Activated T-cell treated with anti-CD3 and anti-CD28 coated beads, Interleukin-2, amount 50 U/mL, for 24 hours (primary cell): ENCODE measurements around the gene NRXN3.
A peak's percentile ranks its signal among the peaks of the same experiment; 100 is the strongest.

ENCODE experiments used
- DNase-seq: peaks from one replicate; pipeline ENCODE4 v3.0.0-alpha.2; 2020
- H3K27ac Mint-ChIP-seq: 2 replicates; pipeline ENCODE4 v1.8.0; 2020; ENCODE audit warnings: mild to moderate bottlenecking, mixed read lengths
- H3K27me3 Mint-ChIP-seq: 2 replicates; pipeline ENCODE4 v1.8.0; 2020; ENCODE audit warnings: mixed read lengths
- H3K36me3 Mint-ChIP-seq: 2 replicates; pipeline ENCODE4 v1.8.0; 2020; ENCODE audit warnings: low read depth, mixed read lengths
- H3K4me1 Mint-ChIP-seq: 2 replicates; pipeline ENCODE4 v1.8.0; 2020; ENCODE audit warnings: low read depth, mixed read lengths
- H3K4me3 Mint-ChIP-seq: 2 replicates; pipeline ENCODE4 v1.8.0; 2020; ENCODE audit warnings: mild to moderate bottlenecking, moderate library complexity, mixed read lengths
- H3K9me3 Mint-ChIP-seq: 2 replicates; pipeline ENCODE4 v1.8.0; 2020; ENCODE audit warnings: mixed read lengths

NRXN3 gene

DNA sequence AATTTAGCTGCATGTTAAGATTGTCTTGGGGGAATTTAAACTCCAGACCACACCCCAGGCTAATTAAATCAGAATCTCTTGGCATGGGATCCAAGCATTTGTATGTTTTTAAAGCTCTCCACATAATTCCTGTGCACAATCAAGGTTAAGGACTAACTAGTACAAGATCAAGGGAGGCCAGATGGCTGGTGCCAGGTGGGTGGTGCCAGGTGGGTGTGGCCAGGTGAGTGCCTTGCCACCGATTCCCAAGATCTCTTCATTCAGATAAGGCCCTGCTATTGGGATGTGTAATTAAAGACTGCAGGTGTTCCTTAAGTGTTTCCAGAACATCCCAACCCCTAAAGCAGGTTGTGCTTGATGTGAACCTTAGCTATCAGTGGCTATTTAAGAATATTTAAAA is 75.1 kb downstream of the NRXN3 start:
- no peaks in the 10 kb centered on the region for H3K36me3 Mint-ChIP-seq
- no peak overlapping the region for H3K27ac Mint-ChIP-seq
- H3K4me1 Mint-ChIP-seq = no peaks in the 10 kb centered on the region
- no peak for DNase-seq
- H3K9me3 Mint-ChIP-seq = no peaks in the 10 kb centered on the region
- H3K27me3 Mint-ChIP-seq = no peaks in the 10 kb centered on the region
- no peak overlapping the region for H3K4me3 Mint-ChIP-seq

DNA sequence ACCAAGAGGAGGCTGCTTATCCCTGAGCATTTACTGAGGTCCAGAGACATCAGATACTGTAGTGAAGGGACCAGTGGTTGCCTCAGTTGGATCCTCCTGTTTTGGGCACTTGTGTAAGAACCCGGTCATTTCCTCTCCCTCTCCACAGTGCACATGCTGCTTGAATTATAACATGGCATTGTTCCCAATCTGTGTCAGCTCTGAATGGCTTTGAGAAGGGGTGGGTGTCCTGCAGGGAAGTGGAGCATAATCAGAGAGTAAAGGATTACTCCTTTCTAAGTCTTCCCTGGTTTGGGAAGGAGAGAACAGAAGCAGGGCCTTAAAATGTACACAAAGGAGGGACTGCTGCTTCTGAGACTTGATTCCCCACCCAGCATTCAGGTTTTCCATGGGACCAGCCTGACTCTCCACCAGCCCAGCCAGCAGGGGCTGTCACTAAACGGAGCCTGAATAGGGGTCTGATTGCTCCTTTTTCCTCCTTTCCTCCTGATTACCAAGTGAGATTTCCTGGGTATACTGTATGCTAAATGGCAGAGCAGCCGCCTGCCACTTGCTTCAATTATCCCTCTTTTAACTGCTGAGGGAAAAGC is 78.4 kb downstream of the NRXN3 start:
- DNase-seq = no peak
- no peaks in the 10 kb centered on the region for H3K4me1 Mint-ChIP-seq
- H3K27me3 Mint-ChIP-seq = no peaks in the 10 kb centered on the region
- H3K4me3 Mint-ChIP-seq = no peak overlapping the region
- no peak overlapping the region for H3K27ac Mint-ChIP-seq
- no peaks in the 10 kb centered on the region for H3K9me3 Mint-ChIP-seq
- H3K36me3 Mint-ChIP-seq = no peaks in the 10 kb centered on the region

DNA sequence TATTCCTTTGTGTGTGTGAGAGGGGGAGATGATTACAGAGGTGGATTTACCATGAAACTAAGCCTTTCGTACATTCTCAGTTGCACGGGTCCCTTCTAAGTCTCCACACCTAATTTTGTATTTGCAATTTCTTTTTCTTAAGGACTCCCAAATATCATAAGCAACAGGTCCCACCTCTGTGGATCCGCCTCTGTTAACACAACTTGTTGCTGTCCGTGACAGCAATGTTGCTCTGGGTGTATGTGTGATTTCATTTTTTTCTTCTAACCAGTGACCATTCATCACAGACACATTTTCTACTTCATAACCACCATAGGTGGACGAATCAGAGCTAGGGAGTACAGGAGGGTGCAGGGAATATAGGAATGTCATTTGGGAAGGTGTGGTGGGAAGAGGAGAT is 81.1 kb downstream of the NRXN3 start:
- no peaks in the 10 kb centered on the region for H3K9me3 Mint-ChIP-seq
- H3K4me1 Mint-ChIP-seq = peaks cover 14% of the 10 kb centered on the region
- H3K4me3 Mint-ChIP-seq = no peak overlapping the region
- H3K36me3 Mint-ChIP-seq = no peaks in the 10 kb centered on the region
- peaks cover 5% of the 10 kb centered on the region for H3K27me3 Mint-ChIP-seq
- H3K27ac Mint-ChIP-seq = no peak overlapping the region
- no peak for DNase-seq

DNA sequence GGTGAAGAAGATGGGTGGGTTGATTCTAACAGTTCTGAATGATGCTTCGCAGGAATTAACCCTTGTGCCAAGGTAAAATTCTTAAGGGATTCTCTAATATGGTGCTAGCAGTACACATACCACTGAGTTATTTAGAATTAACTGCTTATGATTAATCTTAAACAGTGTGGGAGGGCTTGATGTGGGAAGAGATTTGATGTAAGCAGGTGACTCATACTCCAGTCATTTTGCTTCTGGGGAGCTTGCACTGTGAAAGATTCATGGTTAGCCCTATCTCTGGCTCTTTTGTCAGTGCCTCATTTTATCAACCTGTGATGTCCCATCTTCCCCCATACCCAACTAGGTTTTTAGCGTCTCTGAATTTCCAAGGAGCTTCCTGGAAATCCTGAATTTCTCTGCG is 83.8 kb downstream of the NRXN3 start:
- peaks cover 14% of the 10 kb centered on the region for H3K4me1 Mint-ChIP-seq
- no peaks in the 10 kb centered on the region for H3K36me3 Mint-ChIP-seq
- no peak for DNase-seq
- peak overlapping the region; percentile 45 for H3K27ac Mint-ChIP-seq
- H3K27me3 Mint-ChIP-seq = peaks cover 14% of the 10 kb centered on the region
- no peaks in the 10 kb centered on the region for H3K9me3 Mint-ChIP-seq
- H3K4me3 Mint-ChIP-seq = no peak overlapping the region

DNA sequence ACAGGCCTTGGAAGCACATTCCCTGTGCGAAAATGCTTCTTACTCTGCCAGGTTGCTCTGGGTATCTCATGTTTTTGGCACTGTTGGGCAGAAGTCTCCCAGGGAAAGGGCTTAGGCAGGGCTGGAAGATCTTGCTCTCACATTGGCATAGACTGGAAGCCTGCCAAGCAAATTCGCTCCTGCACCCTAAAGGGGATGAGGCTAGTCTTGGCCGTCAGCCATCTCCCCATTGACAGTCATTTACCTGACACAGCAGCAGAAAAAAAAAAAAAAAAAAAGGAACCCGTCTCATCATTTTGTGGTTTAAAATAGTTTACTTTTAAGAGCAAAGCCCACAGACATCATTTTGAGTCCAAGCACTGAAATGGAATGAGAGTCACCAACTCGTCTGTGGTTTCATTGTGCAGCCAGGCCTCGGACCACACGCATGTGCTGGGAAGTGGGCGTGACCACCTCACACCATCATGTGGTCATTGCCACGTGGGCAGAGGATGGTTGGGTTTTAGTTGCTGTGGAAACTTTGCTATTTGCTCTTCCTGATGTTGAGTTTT is 84.8 kb downstream of the NRXN3 start:
- H3K27ac Mint-ChIP-seq = peak overlapping the region; percentile 77
- H3K27me3 Mint-ChIP-seq = peaks cover 14% of the 10 kb centered on the region
- H3K36me3 Mint-ChIP-seq = no peaks in the 10 kb centered on the region
- H3K4me3 Mint-ChIP-seq = no peak overlapping the region
- H3K9me3 Mint-ChIP-seq = no peaks in the 10 kb centered on the region
- peaks cover 14% of the 10 kb centered on the region for H3K4me1 Mint-ChIP-seq
- no peak for DNase-seq

DNA sequence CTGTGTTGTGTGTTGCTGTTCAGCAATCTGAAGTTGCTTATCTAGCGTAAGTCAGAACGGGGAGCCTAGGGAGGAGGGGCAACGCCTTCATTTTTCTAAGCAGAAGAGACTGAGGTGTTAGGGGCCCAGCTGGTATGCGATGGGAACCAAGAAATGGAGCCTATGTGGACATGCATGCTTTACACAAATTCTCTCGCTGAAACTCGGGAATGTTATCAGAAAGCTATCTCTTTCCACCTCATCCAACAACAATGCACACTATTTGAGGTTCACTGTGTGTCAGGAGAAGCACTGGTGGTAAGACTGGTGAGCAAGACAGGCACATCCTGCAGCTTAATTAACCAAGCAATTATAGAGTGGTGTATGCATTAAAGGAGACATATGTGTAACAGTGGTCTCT is 89.7 kb downstream of the NRXN3 start:
- Mint-ChIP-seq H3K4me1 (peaks cover 8% of the 10 kb centered on the region), H3K4me3 (no peak overlapping the region), H3K36me3 (no peaks in the 10 kb centered on the region), H3K9me3 (no peaks in the 10 kb centered on the region), H3K27ac (no peak overlapping the region), H3K27me3 (peaks cover 14% of the 10 kb centered on the region)
- DNase-seq = no peak

DNA sequence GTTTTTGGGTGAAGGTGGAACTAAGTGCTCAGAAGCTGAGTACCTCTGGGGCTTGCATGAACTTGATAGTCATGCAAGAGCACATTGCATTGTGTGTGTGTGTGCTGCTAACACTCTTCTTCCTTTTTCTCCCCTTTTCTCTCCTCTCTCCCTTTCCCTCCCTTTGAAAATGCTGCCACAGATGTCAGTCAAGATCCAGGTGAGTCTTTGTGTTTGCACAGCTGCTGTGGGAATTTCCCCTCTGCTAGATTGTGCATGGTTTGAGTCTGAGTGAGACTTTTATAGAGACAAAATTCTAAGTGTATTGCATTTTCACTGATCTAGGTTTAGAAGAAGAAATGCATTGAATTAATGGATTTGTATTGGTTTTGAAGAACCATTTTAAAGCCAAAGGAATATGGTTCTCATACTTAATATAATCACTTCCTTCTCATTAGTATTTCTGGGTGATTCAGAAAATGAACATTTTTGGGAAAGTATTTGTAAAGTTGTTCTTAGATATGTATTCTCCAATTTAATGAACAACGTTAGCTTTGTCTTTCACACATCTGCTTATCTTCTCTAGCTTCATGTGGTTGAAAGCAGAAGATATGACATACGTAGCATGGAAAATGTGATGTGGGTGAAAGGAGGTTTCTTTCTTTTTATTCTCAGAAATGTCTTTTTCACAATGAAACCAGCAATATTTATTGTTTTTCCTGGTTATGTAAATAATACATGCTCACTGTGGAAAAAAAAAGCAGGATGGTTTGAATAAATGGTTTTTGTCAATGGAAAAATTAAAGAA is 108.5 kb downstream of the NRXN3 start:
- Mint-ChIP-seq H3K4me3 (no peak overlapping the region), H3K36me3 (no peaks in the 10 kb centered on the region), H3K4me1 (no peaks in the 10 kb centered on the region), H3K9me3 (no peaks in the 10 kb centered on the region), H3K27ac (no peak overlapping the region), H3K27me3 (no peaks in the 10 kb centered on the region)
- no peak for DNase-seq

DNA sequence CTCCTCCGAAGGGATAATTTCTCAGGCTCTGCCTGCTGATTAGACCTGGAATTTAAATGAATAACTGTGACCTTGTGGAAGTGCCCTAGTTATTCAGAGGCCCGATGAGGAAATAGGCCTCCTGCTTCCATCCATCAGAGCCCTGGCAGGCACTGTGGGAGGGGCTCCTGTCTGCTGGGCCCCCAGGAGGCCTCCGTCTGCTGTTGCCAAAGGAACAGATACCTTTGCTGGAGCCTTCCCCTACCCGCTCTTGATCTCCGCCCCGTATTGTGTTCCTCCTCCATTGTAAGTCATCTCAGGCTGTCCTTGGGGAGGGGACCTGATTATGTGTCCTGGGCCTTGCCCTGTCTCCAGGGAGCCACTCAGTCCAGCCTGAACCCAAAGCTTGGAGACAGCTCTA is 112.3 kb downstream of the NRXN3 start:
- no peak overlapping the region for H3K27ac Mint-ChIP-seq
- no peak for DNase-seq
- no peak overlapping the region for H3K4me3 Mint-ChIP-seq
- peaks cover 10% of the 10 kb centered on the region for H3K27me3 Mint-ChIP-seq
- no peaks in the 10 kb centered on the region for H3K36me3 Mint-ChIP-seq
- no peaks in the 10 kb centered on the region for H3K4me1 Mint-ChIP-seq
- H3K9me3 Mint-ChIP-seq = no peaks in the 10 kb centered on the region

DNA sequence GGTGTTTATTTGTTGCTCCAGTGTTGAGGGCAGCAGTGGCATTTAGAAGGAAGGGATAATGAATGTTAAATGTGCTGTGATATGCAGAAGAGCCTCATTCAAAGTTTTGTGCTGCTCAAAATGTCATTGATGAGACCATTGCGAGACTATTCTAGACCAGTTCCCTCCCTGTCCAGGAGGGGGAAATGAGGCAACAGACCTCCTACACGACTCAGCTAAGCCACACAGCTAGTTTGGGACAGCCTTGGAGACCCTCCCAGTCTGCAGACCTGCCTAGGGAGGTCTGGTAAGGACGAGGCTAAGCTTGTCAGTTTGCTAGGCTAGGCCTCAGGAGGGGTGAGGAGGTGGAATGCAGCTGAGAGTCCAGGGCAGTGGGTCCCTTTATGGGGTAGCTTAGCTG is 116.0 kb downstream of the NRXN3 start:
- Mint-ChIP-seq H3K27ac (no peak overlapping the region), H3K27me3 (peaks cover 10% of the 10 kb centered on the region), H3K36me3 (no peaks in the 10 kb centered on the region), H3K4me3 (no peak overlapping the region), H3K4me1 (no peaks in the 10 kb centered on the region), H3K9me3 (no peaks in the 10 kb centered on the region)
- no peak for DNase-seq

DNA sequence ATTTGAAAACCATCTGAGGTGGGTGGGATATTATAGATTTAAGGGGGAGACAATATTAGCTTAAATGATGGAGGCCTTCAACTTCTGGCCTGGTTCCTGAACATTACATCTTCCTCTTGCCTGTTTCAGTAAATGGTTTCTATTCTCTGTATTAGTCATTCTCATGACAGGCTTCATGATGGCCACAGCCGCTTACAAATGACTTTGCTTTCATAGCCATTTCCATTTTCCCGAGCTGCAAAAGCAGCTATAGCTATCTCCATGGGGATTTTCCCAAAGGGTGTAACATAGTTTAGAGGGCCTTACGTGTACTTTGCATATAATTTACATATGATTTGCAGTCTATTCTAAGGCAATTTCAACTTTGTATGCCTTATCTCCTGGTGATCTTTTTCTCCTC is 121.8 kb downstream of the NRXN3 start:
- Mint-ChIP-seq H3K4me1 (no peaks in the 10 kb centered on the region), H3K36me3 (no peaks in the 10 kb centered on the region), H3K27me3 (peaks cover 3% of the 10 kb centered on the region), H3K27ac (no peak overlapping the region), H3K4me3 (no peak overlapping the region), H3K9me3 (no peaks in the 10 kb centered on the region)
- no peak for DNase-seq

DNA sequence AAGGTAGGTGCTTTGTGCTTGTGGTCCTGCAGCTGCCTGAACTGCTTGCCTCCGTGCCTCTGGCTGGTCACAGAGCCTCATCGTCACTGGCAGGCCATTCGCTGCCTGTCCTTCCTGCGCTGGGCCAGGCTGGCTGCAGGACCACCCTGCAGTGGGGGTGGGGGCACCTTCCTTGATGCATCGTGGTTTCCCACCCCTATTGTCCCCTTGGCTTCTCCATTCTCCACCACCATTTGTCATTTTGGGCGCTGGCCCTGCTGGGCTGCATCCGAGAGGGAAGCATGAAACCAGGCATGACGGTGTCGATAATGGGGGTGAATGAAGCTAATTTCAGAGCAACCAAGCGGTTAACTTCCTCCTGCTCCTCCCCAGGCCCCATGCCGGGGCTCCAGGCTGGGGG is 127.7 kb downstream of the NRXN3 start:
- Mint-ChIP-seq H3K27ac (no peak overlapping the region), H3K4me1 (no peaks in the 10 kb centered on the region), H3K4me3 (no peak overlapping the region), H3K27me3 (peaks cover 10% of the 10 kb centered on the region), H3K9me3 (no peaks in the 10 kb centered on the region), H3K36me3 (no peaks in the 10 kb centered on the region)
- no peak for DNase-seq

DNA sequence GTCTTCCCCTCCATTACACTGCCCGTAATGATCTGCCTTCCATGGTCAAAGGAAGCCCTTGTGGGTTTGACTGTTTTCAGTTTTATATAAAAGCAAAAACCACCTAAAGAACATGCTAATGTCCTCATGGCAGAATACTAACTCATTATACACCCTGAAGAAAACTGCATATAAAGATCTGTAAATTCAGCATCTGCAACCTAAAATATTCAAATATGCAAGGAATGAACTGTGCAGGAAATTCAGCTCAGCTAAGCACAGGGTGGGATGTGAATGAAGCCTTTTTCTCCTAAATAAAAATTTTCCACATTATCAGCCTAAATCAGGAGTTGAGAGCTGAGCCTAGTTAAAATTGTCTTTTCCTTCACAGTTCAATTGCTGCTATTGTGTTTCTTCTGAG is 128.1 kb downstream of the NRXN3 start:
- H3K27me3 Mint-ChIP-seq = peaks cover 10% of the 10 kb centered on the region
- H3K9me3 Mint-ChIP-seq = no peaks in the 10 kb centered on the region
- H3K27ac Mint-ChIP-seq = no peak overlapping the region
- no peak overlapping the region for H3K4me3 Mint-ChIP-seq
- DNase-seq = no peak
- no peaks in the 10 kb centered on the region for H3K36me3 Mint-ChIP-seq
- no peaks in the 10 kb centered on the region for H3K4me1 Mint-ChIP-seq

DNA sequence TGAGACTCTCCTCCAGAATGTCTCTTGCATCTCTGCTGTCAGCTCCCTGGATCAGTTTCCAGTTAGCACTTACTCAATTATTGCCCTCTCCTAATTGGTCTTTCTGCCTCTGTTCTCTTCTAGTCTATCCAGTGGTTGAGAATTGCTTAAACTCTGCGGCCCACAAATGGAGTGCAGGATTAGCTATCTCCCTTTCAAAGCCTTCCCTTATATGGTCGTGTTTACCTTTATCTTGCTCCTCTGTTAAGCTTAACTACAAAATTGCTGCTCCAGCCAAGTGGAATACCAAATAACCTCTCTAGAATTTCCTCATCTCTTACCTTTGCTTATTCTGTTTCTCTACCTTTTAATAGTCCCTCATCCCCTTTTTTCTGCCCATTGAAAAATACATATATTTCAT is 132.7 kb downstream of the NRXN3 start:
- no peaks in the 10 kb centered on the region for H3K36me3 Mint-ChIP-seq
- H3K9me3 Mint-ChIP-seq = no peaks in the 10 kb centered on the region
- H3K27ac Mint-ChIP-seq = no peak overlapping the region
- H3K27me3 Mint-ChIP-seq = peaks cover 7% of the 10 kb centered on the region
- H3K4me3 Mint-ChIP-seq = no peak overlapping the region
- no peak for DNase-seq
- no peaks in the 10 kb centered on the region for H3K4me1 Mint-ChIP-seq

DNA sequence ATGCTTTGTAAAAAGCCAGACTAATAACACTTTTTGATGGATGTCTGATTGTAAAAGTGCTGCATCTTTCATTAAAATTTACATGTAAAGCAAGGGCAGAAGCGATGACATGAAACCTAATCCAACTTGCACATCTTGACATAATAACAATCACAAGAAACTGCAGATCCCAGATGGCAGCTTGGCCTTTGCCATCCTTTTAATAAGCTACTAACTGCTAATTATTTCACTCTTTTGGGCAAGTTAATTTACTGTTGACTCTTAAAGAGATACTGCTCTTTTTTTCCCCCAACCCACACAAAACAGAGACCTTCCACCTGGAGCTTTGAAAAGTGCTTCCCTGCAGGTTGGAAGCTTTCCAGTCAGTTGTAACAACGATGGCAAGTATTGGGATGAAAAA is 137.5 kb downstream of the NRXN3 start:
- H3K4me3 Mint-ChIP-seq = no peak overlapping the region
- no peak for DNase-seq
- peaks cover 3% of the 10 kb centered on the region for H3K27me3 Mint-ChIP-seq
- no peaks in the 10 kb centered on the region for H3K4me1 Mint-ChIP-seq
- no peak overlapping the region for H3K27ac Mint-ChIP-seq
- no peaks in the 10 kb centered on the region for H3K36me3 Mint-ChIP-seq
- no peaks in the 10 kb centered on the region for H3K9me3 Mint-ChIP-seq

DNA sequence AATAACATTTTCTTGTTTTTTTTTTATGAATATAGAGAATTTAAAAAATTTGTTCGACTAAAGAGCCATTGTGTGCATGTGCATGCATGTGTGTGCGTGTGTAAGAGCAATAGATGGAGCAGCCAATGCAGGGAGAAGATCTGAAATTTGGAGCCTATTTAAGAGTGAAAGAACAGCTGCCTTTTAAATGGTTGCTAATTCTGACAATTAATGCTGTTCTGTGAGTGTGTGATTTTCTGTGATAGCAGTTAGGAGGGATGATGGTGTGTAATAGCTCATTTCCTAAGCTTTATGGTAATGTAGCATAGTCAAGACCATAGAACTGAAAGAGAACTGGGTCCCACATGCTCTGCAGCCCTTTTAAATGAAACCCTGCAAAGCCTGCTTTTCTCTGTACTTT is 137.9 kb downstream of the NRXN3 start:
- H3K9me3 Mint-ChIP-seq = no peaks in the 10 kb centered on the region
- H3K4me1 Mint-ChIP-seq = no peaks in the 10 kb centered on the region
- no peaks in the 10 kb centered on the region for H3K36me3 Mint-ChIP-seq
- no peak overlapping the region for H3K4me3 Mint-ChIP-seq
- no peak for DNase-seq
- H3K27me3 Mint-ChIP-seq = peaks cover 3% of the 10 kb centered on the region
- no peak overlapping the region for H3K27ac Mint-ChIP-seq
